D721Med (cell line): ENCODE data around the gene OR51B4.
"Not testable (repeated sequence)": the region's sequence is repeated elsewhere in the genome, so short reads cannot be mapped to it uniquely, and the experiment has no call there.

Source experiments
- DNase-seq: peaks from one replicate; pipeline ENCODE4 v3.0.0; 2011; ENCODE audit warnings: low spot score; ENCODE audit not compliant: insufficient read length
- FAIRE-seq: peaks from 2 replicates; lab custom pipeline; 2011; peaks lifted over from hg19 to GRCh38; lab: Jason Lieb, UNC
- CTCF ChIP-seq: IDR thresholded peaks from 2 replicates; pipeline ENCODE4 v1.5.1; 2012; ENCODE audit warnings: mild to moderate bottlenecking, control low read depth; ENCODE audit not compliant: insufficient read depth; ENCODE audit errors: missing control alignments

The OR51B4 gene

GRCh38 chr11:5258543-5259262 is 43.0 kb downstream of the OR51B4 start:
- TF ChIP-seq CTCF, result no peak
- DNase-seq, result no peak
- FAIRE-seq, result no peak

GRCh38 chr11:5257296-5257695 is 44.5 kb downstream of the OR51B4 start:
- no peak for FAIRE-seq
- no peak for DNase-seq
- TF ChIP-seq CTCF, result no peak

GRCh38 chr11:5254646-5255413 is 46.9 kb downstream of the OR51B4 start, which contains the start of gene HBG2:
HBG2 (minus strand) TSS chr11:5254781; CDS start chr11:5254728, 53 bp downstream.
- not testable (repeated sequence) for DNase-seq, FAIRE-seq

- not testable (repeated sequence) for FAIRE-seq, DNase-seq
Observed at GRCh38 chr11:5254023-5254422, 47.7 kb downstream of the OR51B4 start.

- FAIRE-seq, DNase-seq: not testable (repeated sequence)
Observed at GRCh38 chr11:5253440-5253839, 48.3 kb downstream of the OR51B4 start.

GRCh38 chr11:5252919-5253265 is 48.9 kb downstream of the OR51B4 start:
- DNase-seq (no peak), FAIRE-seq (no peak)
- TF ChIP-seq CTCF, result no peak

- FAIRE-seq (no peak), DNase-seq (no peak)
- TF ChIP-seq CTCF, result no peak
Observed at GRCh38 chr11:5252192-5252918, 49.4 kb downstream of the OR51B4 start.

- no peak for DNase-seq
- no peak for TF ChIP-seq CTCF
- FAIRE-seq, result no peak
Observed at GRCh38 chr11:5251746-5252145, 50.0 kb downstream of the OR51B4 start.
